ENCODE data around the gene MPND. TPM values are rescaled to one million over a fixed set of nuclear protein-coding genes. Genes with fewer than 3 reads are reported as not detected.
A peak's percentile ranks its signal among the peaks of the same experiment; 100 is the strongest.

Gene MPND
- total and polyA plus RNA-seq, 10 of the 15 experiments (the other 5 are each of a cell fraction or from before 2014, with no cell fraction given), result 0.79 to 18.3 (median 6.0) TPM

DNA sequence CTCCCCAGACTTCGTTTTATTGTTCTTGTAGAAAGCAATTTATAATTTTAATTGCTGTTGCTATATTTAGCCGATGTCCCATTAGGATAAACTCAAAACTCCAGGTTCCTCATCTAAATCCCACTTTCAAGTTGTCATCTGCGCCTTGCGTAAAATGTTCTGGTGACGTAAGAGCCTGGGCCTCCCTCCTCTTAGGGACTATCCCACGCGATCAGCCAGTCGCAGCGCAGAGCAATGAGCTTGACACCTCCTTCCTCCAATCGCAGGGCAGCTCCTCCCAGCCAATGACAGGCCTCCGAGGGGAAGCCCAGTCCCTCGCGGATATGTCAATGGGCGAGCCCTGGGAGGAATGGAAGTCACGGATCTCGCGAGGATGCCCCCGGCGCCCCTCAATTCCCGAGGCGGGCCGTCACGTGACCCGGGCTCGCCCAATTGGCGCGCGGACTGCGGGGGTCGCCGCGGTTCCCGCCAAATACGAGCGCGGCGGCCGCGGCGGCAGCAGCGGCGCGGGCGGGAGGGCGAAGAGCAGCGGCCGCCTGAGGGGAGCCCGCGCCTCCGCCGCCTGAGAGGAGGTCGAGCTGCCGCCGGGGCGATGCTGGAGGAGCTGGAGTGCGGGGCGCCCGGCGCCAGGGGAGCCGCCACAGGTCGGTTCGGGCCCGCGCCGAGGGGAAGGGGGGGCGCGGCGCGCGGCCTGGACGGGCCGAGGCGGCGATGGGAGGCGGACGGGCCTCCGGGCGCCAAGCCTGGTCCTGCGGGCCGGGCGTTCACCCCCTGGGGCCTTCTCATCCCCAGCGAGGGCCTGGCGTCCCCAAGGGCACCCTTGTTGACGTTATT is 59.0 kb downstream of the MPND start, which contains the start of gene CHAF1A (continued):
- TF ChIP-seq, protein P1, sequence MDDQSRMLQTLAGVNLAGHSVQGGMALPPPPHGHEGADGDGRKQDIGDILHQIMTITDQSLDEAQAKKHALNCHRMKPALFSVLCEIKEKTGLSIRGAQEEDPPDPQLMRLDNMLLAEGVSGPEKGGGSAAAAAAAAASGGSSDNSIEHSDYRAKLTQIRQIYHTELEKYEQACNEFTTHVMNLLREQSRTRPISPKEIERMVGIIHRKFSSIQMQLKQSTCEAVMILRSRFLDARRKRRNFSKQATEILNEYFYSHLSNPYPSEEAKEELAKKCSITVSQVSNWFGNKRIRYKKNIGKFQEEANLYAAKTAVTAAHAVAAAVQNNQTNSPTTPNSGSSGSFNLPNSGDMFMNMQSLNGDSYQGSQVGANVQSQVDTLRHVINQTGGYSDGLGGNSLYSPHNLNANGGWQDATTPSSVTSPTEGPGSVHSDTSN (IDR thresholded peaks at IDR 0.05; ENCODE audit: insufficient replicate concordance, low read depth, low read length), result peak; percentile 98
- peak; percentile 92 for TF ChIP-seq GATAD2B (conservative IDR thresholded peaks at IDR 0.05; ENCODE audit: low read depth)
- no peak for TF ChIP-seq JUNB (IDR thresholded peaks at IDR 0.05)
- peak; percentile 98 for TF ChIP-seq SP1 (IDR thresholded peaks at IDR 0.05; ENCODE audit: low read depth, low read length)
- TF ChIP-seq, protein P2, sequence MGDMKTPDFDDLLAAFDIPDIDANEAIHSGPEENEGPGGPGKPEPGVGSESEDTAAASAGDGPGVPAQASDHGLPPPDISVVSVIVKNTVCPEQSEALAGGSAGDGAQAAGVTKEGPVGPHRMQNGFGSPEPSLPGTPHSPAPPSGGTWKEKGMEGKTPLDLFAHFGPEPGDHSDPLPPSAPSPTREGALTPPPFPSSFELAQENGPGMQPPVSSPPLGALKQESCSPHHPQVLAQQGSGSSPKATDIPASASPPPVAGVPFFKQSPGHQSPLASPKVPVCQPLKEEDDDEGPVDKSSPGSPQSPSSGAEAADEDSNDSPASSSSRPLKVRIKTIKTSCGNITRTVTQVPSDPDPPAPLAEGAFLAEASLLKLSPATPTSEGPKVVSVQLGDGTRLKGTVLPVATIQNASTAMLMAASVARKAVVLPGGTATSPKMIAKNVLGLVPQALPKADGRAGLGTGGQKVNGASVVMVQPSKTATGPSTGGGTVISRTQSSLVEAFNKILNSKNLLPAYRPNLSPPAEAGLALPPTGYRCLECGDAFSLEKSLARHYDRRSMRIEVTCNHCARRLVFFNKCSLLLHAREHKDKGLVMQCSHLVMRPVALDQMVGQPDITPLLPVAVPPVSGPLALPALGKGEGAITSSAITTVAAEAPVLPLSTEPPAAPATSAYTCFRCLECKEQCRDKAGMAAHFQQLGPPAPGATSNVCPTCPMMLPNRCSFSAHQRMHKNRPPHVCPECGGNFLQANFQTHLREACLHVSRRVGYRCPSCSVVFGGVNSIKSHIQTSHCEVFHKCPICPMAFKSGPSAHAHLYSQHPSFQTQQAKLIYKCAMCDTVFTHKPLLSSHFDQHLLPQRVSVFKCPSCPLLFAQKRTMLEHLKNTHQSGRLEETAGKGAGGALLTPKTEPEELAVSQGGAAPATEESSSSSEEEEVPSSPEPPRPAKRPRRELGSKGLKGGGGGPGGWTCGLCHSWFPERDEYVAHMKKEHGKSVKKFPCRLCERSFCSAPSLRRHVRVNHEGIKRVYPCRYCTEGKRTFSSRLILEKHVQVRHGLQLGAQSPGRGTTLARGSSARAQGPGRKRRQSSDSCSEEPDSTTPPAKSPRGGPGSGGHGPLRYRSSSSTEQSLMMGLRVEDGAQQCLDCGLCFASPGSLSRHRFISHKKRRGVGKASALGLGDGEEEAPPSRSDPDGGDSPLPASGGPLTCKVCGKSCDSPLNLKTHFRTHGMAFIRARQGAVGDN (IDR thresholded peaks at IDR 0.05), result peak; percentile 38
- TF ChIP-seq SIN3A (IDR thresholded peaks at IDR 0.05; ENCODE audit: low read depth, low read length), result peak; percentile 98
- peak; percentile 86; the same call in 1 of the 2 replicates for TF ChIP-seq HDAC2 (IDR thresholded peaks at IDR 0.05)
- no peak for TF ChIP-seq SUPT20H (IDR thresholded peaks at IDR 0.05; ENCODE audit: borderline replicate concordance, control insufficient read depth, low read depth, low read length)
- TF ChIP-seq MTA2 (IDR thresholded peaks at IDR 0.05; ENCODE audit: low read depth), result 0 out of 2 replicates have a peak, but pooled peaks have one; percentile 17
- TF ChIP-seq ZBED1 (IDR thresholded peaks at IDR 0.05; ENCODE audit: borderline replicate concordance), result no peak
- TF ChIP-seq, protein P3, sequence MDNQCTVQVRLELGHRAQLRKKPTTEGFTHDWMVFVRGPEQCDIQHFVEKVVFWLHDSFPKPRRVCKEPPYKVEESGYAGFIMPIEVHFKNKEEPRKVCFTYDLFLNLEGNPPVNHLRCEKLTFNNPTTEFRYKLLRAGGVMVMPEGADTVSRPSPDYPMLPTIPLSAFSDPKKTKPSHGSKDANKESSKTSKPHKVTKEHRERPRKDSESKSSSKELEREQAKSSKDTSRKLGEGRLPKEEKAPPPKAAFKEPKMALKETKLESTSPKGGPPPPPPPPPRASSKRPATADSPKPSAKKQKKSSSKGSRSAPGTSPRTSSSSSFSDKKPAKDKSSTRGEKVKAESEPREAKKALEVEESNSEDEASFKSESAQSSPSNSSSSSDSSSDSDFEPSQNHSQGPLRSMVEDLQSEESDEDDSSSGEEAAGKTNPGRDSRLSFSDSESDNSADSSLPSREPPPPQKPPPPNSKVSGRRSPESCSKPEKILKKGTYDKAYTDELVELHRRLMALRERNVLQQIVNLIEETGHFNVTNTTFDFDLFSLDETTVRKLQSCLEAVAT (IDR thresholded peaks at IDR 0.05), result 0 out of 2 replicates have a peak, but pooled peaks have one; percentile 22
- TF ChIP-seq, protein P4, sequence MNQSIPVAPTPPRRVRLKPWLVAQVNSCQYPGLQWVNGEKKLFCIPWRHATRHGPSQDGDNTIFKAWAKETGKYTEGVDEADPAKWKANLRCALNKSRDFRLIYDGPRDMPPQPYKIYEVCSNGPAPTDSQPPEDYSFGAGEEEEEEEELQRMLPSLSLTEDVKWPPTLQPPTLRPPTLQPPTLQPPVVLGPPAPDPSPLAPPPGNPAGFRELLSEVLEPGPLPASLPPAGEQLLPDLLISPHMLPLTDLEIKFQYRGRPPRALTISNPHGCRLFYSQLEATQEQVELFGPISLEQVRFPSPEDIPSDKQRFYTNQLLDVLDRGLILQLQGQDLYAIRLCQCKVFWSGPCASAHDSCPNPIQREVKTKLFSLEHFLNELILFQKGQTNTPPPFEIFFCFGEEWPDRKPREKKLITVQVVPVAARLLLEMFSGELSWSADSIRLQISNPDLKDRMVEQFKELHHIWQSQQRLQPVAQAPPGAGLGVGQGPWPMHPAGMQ (IDR thresholded peaks at IDR 0.05; ENCODE audit: borderline replicate concordance), result peak; percentile 89
- no peak for TF ChIP-seq RUNX3 (IDR thresholded peaks at IDR 0.05; ENCODE audit: low read length)
- TF ChIP-seq, protein P5, sequence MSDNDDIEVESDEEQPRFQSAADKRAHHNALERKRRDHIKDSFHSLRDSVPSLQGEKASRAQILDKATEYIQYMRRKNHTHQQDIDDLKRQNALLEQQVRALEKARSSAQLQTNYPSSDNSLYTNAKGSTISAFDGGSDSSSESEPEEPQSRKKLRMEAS (IDR thresholded peaks at IDR 0.05; ENCODE audit: low read depth, low read length), result peak; percentile 97
- peak; percentile 93 for TF ChIP-seq IKZF1 (conservative IDR thresholded peaks at IDR 0.05)
- no peak for TF ChIP-seq TCF3 (IDR thresholded peaks at IDR 0.05; ENCODE audit: borderline replicate concordance, insufficient read depth, low read depth, low read length)
- TF ChIP-seq SRF (IDR thresholded peaks at IDR 0.05; ENCODE audit: low read depth in 2 of 2, low read length in 2 of 2), result 0 out of 4 replicates have a peak, but pooled peaks of 1 of the 2 experiments have one; percentile 10
- TF ChIP-seq HDGF (IDR thresholded peaks at IDR 0.05), result peak; percentile 76; the same call in 1 of the 2 replicates
- TF ChIP-seq IKZF2 (IDR thresholded peaks at IDR 0.05), result peak; percentile 93 to 97
- peak; percentile 97 for TF ChIP-seq ATF7 (IDR thresholded peaks at IDR 0.05; ENCODE audit: low read depth)
- TF ChIP-seq CHD4 (IDR thresholded peaks at IDR 0.05), result no peak
- TF ChIP-seq POLR2AphosphoS5 (IDR thresholded peaks at IDR 0.05; ENCODE audit: low read length), result peak; percentile 36; the same call in 1 of the 2 replicates
- TF ChIP-seq HDAC6 (IDR thresholded peaks at IDR 0.05; ENCODE audit: unreplicated experiment), result no peak

All from GM12878 (cell line).